HG03064 (cell line): ENCODE data around the gene NFIB.

Experiments
- ATAC-seq: cut with Tn5 transposase; IDR thresholded peaks from one replicate; pipeline ENCODE4 v1.9.1; 2021; ENCODE audit warnings: low read depth; ENCODE audit not compliant: unreplicated experiment

NFIB gene

GRCh38 chr9:14281136-14281795 is 32.7 kb downstream of the NFIB start:
- no peak for ATAC-seq

- ATAC-seq: no peak
Measured at GRCh38 chr9:14279671-14280070, 34.3 kb downstream of the NFIB start.

- no peak for ATAC-seq
Measured at GRCh38 chr9:14278291-14278721, 35.6 kb downstream of the NFIB start.

- ATAC-seq: no peak
Measured at GRCh38 chr9:14277761-14278160, 36.2 kb downstream of the NFIB start.

GRCh38 chr9:14277244-14277643 is 36.7 kb downstream of the NFIB start:
- ATAC-seq: no peak

- no peak for ATAC-seq
Measured at GRCh38 chr9:14275331-14275730, 38.6 kb downstream of the NFIB start.

- ATAC-seq: no peak
Measured at GRCh38 chr9:14273696-14274121, 40.2 kb downstream of the NFIB start.

GRCh38 chr9:14272927-14273528 is 40.9 kb downstream of the NFIB start:
- no peak for ATAC-seq

GRCh38 chr9:14271093-14271673 is 42.8 kb downstream of the NFIB start:
- no peak for ATAC-seq

GRCh38 chr9:14270358-14271092 is 43.4 kb downstream of the NFIB start:
- ATAC-seq: no peak

- no peak for ATAC-seq
Measured at GRCh38 chr9:14269916-14270315, 44.0 kb downstream of the NFIB start.

GRCh38 chr9:14263707-14264483 is 50.0 kb downstream of the NFIB start:
- ATAC-seq: no peak

- no peak for ATAC-seq
Measured at GRCh38 chr9:14262827-14263226, 51.1 kb downstream of the NFIB start.

- no peak for ATAC-seq
Measured at GRCh38 chr9:14261616-14262015, 52.3 kb downstream of the NFIB start.

- ATAC-seq: no peak
Measured at GRCh38 chr9:14260101-14260500, 53.8 kb downstream of the NFIB start.

- no peak for ATAC-seq
Measured at GRCh38 chr9:14258660-14259239, 55.2 kb downstream of the NFIB start.

- ATAC-seq: no peak
Measured at GRCh38 chr9:14258156-14258555, 55.8 kb downstream of the NFIB start.

- no peak for ATAC-seq
Measured at GRCh38 chr9:14256588-14256987, 57.4 kb downstream of the NFIB start.

GRCh38 chr9:14251154-14252071 is 62.5 kb downstream of the NFIB start:
- no peak for ATAC-seq
